ENCODE data around the gene PARP9. TPM values are rescaled to one million over a fixed set of nuclear protein-coding genes. Genes with fewer than 3 reads are reported as not detected.
"Not testable (repeated sequence)": the region's sequence is repeated elsewhere in the genome, so short reads cannot be mapped to it uniquely, and the experiment has no call there.

The PARP9 gene
- total RNA-seq, 2 donors from 2014 or later = 25.2 to 35.1 TPM

DNA sequence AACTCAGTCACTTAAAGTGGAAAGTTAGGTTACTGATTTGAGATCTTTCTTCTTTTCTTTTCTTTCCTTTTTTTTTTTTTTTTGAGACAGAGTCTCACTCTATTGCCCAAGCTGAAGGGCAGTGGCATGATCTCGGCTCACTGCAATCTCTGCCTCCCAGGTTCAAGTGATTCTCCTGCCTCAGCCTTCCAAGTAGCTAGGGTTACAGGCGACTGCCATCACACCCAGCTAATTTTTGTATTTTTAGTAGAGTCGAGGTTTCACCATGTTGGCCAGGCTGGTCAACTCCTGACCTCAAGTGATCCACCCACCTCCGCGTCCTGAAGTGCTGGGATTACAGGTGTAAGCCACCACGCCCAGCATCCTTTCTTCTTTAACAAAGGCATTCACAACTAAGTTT is 63.1 kb downstream of the PARP9 start:
- peaks cover 14% of the 10 kb centered on the region for H3K36me3 Mint-ChIP-seq (ENCODE audit: low read depth)
- not testable (repeated sequence) for ATAC-seq (replicated peaks); H3K27ac Mint-ChIP-seq; H3K9me3 Mint-ChIP-seq; H3K4me3 Mint-ChIP-seq; H3K27me3 Mint-ChIP-seq
- H3K4me1 Mint-ChIP-seq = peaks cover 41% of the 10 kb centered on the region

GRCh38 chr3:122498152-122498551 is 65.9 kb downstream of the PARP9 start:
- Mint-ChIP-seq H3K27ac (no peak overlapping the region), H3K27me3 (no peaks in the 10 kb centered on the region), H3K4me3 (peak overlapping the region; percentile 4), H3K9me3 (no peaks in the 10 kb centered on the region), H3K36me3 (ENCODE audit: low read depth) (peaks cover 39% of the 10 kb centered on the region), H3K4me1 (peaks cover 36% of the 10 kb centered on the region)
- no peak for ATAC-seq (replicated peaks)

GRCh38 chr3:122497425-122497824 is 66.7 kb downstream of the PARP9 start:
- no peak overlapping the region for H3K27ac Mint-ChIP-seq
- no peaks in the 10 kb centered on the region for H3K27me3 Mint-ChIP-seq
- H3K9me3 Mint-ChIP-seq = no peaks in the 10 kb centered on the region
- peaks cover 46% of the 10 kb centered on the region for H3K36me3 Mint-ChIP-seq (ENCODE audit: low read depth)
- ATAC-seq (replicated peaks) = peak; percentile 100
- peak overlapping the region; percentile 4 for H3K4me3 Mint-ChIP-seq
- H3K4me1 Mint-ChIP-seq = peaks cover 39% of the 10 kb centered on the region

DNA sequence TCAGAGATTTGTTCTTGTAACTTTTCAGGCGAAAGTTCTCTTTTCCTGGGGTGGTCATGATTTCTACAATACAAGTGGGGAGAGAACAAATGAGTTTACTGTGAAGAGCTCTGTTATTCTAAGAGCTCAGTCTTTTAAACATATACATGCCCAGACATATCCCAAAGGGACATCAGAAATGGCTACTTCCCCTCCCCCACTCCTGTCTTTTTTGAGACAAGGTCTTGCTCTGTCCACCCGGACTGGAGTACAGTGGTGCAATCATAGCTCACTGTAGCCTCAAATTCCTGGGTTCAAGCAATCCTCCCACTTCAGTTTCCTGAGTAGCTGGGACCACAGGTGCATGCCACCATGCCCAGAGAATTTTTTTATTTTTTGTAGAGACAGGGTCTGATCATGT is 67.6 kb downstream of the PARP9 start:
- H3K9me3 Mint-ChIP-seq = no peaks in the 10 kb centered on the region
- H3K27ac Mint-ChIP-seq = no peak overlapping the region
- ATAC-seq (replicated peaks) = no peak
- no peaks in the 10 kb centered on the region for H3K27me3 Mint-ChIP-seq
- H3K4me1 Mint-ChIP-seq = peaks cover 31% of the 10 kb centered on the region
- H3K4me3 Mint-ChIP-seq = no peak overlapping the region
- peaks cover 55% of the 10 kb centered on the region for H3K36me3 Mint-ChIP-seq (ENCODE audit: low read depth)

GRCh38 chr3:122493296-122493695 is 70.8 kb downstream of the PARP9 start:
- Mint-ChIP-seq H3K4me3 (no peak overlapping the region), H3K27me3 (no peaks in the 10 kb centered on the region), H3K27ac (no peak overlapping the region), H3K4me1 (peaks cover 18% of the 10 kb centered on the region), H3K9me3 (no peaks in the 10 kb centered on the region), H3K36me3 (ENCODE audit: low read depth) (peaks cover 77% of the 10 kb centered on the region)
- no peak for ATAC-seq (replicated peaks)

DNA sequence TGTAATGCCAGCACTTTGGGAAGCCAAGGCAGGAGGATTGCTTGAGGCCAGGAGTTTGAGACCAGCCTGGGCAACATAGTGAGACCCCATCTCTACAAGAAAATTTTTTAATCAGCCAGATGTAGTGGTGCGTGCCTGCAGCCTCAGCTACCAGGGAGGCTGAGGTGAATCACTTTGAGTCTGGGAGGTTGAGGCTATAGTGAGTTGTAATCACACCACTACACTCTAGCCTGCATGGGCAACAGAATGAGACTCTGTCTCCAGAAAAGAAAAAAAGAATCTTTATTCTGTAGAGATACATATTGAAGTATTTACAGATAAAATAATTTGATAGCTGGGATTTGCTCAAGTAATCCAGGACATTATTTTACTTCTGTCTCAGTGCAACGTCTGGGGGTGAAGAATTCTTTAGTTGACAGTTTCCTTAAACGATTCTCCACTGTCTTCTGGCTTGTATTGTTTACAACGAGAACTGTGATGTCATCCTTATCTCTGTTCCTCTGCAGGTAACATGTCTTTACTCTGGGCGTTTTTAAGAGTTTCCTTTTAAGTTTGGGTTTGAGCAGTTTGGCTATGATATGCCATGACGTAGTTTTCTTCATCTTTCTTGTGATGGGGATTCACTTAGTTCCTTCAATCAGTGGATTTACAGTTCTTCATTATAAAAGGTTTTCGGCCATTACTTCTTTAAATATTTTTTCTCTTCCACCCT is 75.7 kb downstream of the PARP9 start:
- Mint-ChIP-seq H3K4me1 (peaks cover 9% of the 10 kb centered on the region), H3K27me3 (no peaks in the 10 kb centered on the region), H3K9me3 (no peaks in the 10 kb centered on the region), H3K36me3 (ENCODE audit: low read depth) (peaks cover 57% of the 10 kb centered on the region), H3K4me3 (no peak overlapping the region), H3K27ac (peak overlapping the region; percentile 8)
- ATAC-seq (replicated peaks) = peak; percentile 64

DNA sequence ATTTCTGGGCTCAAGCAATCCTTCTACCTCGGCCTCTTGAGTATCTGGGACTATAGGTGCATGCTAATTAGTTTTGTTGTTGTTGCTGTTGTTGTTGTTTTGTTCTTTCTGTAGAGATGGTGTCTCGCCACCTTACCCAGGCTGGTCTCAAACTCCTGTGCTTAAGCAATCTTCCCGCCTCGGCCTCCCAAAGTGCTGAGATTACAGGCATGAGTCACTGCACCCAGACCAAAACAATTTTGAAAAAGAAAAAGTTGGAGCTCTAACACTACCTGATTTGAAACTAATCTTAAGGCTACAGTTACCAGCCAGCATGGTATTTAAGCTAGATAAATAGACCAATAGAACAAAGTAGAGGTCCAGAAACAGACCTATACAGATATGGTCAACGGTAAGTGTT is 79.1 kb downstream of the PARP9 start:
- no peak overlapping the region for H3K4me3 Mint-ChIP-seq
- ATAC-seq (replicated peaks) = no peak
- H3K4me1 Mint-ChIP-seq = peaks cover 16% of the 10 kb centered on the region
- H3K27ac Mint-ChIP-seq = no peak overlapping the region
- H3K36me3 Mint-ChIP-seq (ENCODE audit: low read depth) = peaks cover 39% of the 10 kb centered on the region
- H3K27me3 Mint-ChIP-seq = no peaks in the 10 kb centered on the region
- H3K9me3 Mint-ChIP-seq = no peaks in the 10 kb centered on the region

DNA sequence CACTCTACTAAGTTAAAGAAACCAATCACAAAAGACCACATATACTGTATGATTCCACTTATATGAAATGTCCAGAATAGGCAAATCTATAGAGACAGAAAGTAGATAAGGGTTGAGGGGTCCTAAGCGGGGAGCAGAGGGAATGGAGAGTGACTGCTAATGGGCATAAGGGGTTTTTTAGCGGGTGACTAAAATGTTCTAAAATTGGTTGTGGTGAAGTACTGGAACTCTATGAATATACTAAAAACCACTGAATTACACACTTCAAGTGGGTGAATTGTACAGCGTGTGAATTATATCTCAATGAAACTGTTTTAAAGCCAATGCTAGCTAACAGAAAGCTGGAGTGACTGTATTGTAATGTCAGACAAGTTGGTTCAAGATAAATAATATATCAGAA is 82.7 kb downstream of the PARP9 start:
- Mint-ChIP-seq H3K27ac (no peak overlapping the region), H3K36me3 (ENCODE audit: low read depth) (peaks cover 21% of the 10 kb centered on the region), H3K9me3 (no peaks in the 10 kb centered on the region), H3K27me3 (no peaks in the 10 kb centered on the region), H3K4me1 (peaks cover 23% of the 10 kb centered on the region), H3K4me3 (no peak overlapping the region)
- peak; percentile 41 for ATAC-seq (replicated peaks)

Other genes starting within 250 kb of the PARP9 start
- not detected for gene CSTA, start 239.1 kb downstream of the PARP9 start, total RNA-seq
- 10 to 100 TPM; 59.7 to 97.8 TPM for gene MIX23, start 181.1 kb downstream of the PARP9 start, total RNA-seq
- gene FAM162A, start 180.1 kb downstream of the PARP9 start, total RNA-seq = 100 to 1,000 TPM; 113 to 179 TPM
- 1 to 10 TPM; 2.3 to 4.0 TPM for gene WDR5B, start 148.2 kb downstream of the PARP9 start, total RNA-seq
- gene KPNA1, start 49.4 kb downstream of the PARP9 start, total RNA-seq = 10 to 100 TPM; 29.2 to 47.9 TPM
- 10 to 100 TPM; 26.0 to 44.0 TPM for gene DTX3L, start within 50 bp of the PARP9 start, total RNA-seq
- 10 to 100 TPM; 15.0 to 17.6 TPM for gene PARP15, start 13.3 kb upstream of the PARP9 start, total RNA-seq
- 10 to 100 TPM; 51.5 to 55.9 TPM for gene PARP14, start 116.5 kb upstream of the PARP9 start, total RNA-seq
- 1 to 10 TPM; 5.1 to 6.7 TPM for gene HSPBAP1, start 229.5 kb upstream of the PARP9 start, total RNA-seq
- 1 to 10 TPM; 1.9 to 2.6 TPM for gene SLC49A4, start 230.8 kb upstream of the PARP9 start, total RNA-seq